Colonic mucosa (tissue), 4 donors: ENCODE data around the gene PLCB1. TPM values are rescaled to one million over a fixed set of nuclear protein-coding genes. Genes with fewer than 3 reads are reported as not detected.

Experiments
- DNase-seq: peaks from one replicate; pipeline ENCODE4 v3.0.0-alpha.2; 2020
- H3K27ac ChIP-seq: fragments of 200-600 bp; one replicate; pipeline ENCODE4 v1.8.0; 2021
- H3K27me3 ChIP-seq: fragments of 200-600 bp; one replicate; pipeline ENCODE4 v1.8.0; 2021
- H3K36me3 ChIP-seq: fragments of 200-600 bp; one replicate; pipeline ENCODE4 v1.8.0; 2021
- H3K4me1 ChIP-seq: fragments of 200-600 bp; one replicate; pipeline ENCODE4 v1.8.0; 2021; ENCODE audit warnings: mild to moderate bottlenecking
- H3K4me3 ChIP-seq: fragments of 200-600 bp; one replicate; pipeline ENCODE4 v1.8.0; 2021
- H3K9ac ChIP-seq, 2 donors: one replicate each; pipeline ENCODE4 v1.7.0; 2013; ENCODE audit warnings: control low read depth in 2 of 2, low read depth in 2 of 2, low read length in 2 of 2
- H3K9me3 ChIP-seq: fragments of 200-600 bp; one replicate; pipeline ENCODE4 v1.8.0; 2021
- intact Hi-C: fragments of 100-400 bp; cut with DNase I; formaldehyde crosslinking; loops from one replicate; pipeline ENCODE4 v1.14.1; 2022
- total RNA-seq, 2 donors: library from RNA; stranded (reverse); fragmentation: NEBNext Ultra II Directional in 1 of 2; extraction: Animal tissue kit (Norgen Biotek cat#: 25700) in 1 of 2; gene quantifications; one replicate each; pipeline ENCODE4 v1.2.1, GENCODE V29; 2021
- TF ChIP-seq, protein P1 (sequence below): fragments of 200-600 bp; IDR thresholded peaks from one replicate; pipeline ENCODE4 v1.8.0; 2022; ENCODE audit warnings: antibody characterized with exemption, mild to moderate bottlenecking
- donor health status: healthy.
- donor health status: DM: no; HTN: no; CAD: no.
- donor health status: DM: no; HTN: no; CAD: no.

Gene PLCB1
- total RNA-seq, 2 donors from 2014 or later = 8.3 to 9.6 TPM

DNA sequence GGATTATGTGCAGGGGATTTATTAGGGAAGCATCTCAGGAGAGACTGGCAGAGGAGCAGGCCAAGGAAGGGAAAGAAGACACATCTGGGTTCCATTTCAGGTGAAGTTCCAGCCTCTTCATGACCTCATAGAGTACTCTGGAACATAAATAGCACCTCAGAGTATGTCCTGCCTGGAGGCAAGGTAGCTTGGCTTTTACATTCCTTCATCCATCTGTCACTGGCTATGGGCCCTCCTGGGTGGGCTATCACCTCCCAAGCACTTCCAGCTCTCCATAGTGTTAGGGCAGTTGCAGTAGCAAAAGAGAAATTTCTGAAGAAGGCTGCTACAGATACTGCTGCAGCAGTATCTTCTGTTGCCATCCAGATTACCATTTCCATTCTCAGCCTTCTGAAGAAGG, 116.0 kb downstream of the PLCB1 start:
- Histone ChIP-seq H3K36me3 (no peaks in the 10 kb centered on the region), H3K4me1 (no peaks in the 10 kb centered on the region), H3K27ac (no peak overlapping the region), H3K4me3 (no peak overlapping the region), H3K9ac (no peak overlapping the region), H3K9me3 (no peaks in the 10 kb centered on the region), H3K27me3 (no peaks in the 10 kb centered on the region)
- TF ChIP-seq, protein P1, sequence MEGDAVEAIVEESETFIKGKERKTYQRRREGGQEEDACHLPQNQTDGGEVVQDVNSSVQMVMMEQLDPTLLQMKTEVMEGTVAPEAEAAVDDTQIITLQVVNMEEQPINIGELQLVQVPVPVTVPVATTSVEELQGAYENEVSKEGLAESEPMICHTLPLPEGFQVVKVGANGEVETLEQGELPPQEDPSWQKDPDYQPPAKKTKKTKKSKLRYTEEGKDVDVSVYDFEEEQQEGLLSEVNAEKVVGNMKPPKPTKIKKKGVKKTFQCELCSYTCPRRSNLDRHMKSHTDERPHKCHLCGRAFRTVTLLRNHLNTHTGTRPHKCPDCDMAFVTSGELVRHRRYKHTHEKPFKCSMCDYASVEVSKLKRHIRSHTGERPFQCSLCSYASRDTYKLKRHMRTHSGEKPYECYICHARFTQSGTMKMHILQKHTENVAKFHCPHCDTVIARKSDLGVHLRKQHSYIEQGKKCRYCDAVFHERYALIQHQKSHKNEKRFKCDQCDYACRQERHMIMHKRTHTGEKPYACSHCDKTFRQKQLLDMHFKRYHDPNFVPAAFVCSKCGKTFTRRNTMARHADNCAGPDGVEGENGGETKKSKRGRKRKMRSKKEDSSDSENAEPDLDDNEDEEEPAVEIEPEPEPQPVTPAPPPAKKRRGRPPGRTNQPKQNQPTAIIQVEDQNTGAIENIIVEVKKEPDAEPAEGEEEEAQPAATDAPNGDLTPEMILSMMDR = no peak
- intact Hi-C loops = no loop called here
- no peak for DNase-seq

DNA sequence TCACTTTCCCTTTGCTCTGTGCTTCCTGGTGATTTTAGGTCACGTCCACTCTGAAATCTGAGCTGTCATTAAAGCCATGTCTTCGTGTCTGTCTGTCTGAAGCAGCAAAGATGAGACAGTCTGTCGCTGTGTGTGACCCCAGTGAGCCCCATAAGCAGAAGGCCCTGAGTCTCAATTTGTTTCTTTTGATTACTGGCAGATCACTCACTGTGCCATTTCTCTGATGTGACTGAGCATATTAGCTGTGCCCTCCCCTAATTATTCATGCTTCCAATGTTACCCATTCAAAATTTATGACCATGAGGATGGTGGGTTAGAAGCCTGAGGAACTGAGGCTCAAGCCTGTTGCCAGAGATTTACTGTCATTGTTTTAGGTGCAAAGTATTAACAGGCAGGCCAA, 117.6 kb downstream of the PLCB1 start:
- H3K36me3 ChIP-seq = no peaks in the 10 kb centered on the region
- no peak overlapping the region for H3K9ac ChIP-seq
- H3K4me1 ChIP-seq = no peaks in the 10 kb centered on the region
- no peak overlapping the region for H3K27ac ChIP-seq
- TF ChIP-seq, protein P1 = no peak
- no peak overlapping the region for H3K4me3 ChIP-seq
- no peak for DNase-seq
- H3K9me3 ChIP-seq = no peaks in the 10 kb centered on the region
- intact Hi-C loops = no loop called here
- no peaks in the 10 kb centered on the region for H3K27me3 ChIP-seq

DNA sequence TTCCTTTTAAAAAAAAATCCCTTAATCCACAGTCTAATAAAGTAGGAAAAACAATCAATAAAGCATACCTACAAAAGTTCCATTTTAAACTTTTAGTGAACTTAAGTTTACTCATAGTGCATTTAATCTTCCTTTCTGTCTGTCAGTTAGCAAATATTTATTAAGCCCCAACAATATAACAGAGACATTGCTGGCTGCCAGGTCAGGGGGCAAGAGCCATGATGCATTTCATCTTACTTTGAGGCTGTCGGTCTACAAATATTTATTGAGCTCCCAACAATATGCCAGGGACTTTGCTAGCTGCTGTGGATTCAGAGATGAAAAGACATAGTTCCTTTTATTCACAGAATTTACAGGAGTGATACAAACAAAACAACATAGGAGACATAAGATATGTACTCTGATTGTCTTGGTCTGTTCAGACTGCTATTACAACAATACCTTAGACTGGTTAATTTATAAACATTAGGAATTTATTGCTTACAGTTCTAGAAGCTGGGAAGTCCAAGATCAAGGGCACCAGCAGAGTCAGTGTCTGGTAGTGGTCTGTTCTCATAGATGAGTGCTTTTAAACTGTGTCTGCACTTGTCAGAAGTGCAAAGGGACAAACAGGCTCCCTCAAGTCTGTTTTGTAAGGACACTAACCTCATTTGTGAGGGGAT, 118.6 kb downstream of the PLCB1 start:
- no peak for DNase-seq
- Histone ChIP-seq H3K36me3 (no peaks in the 10 kb centered on the region), H3K9me3 (no peaks in the 10 kb centered on the region), H3K27me3 (no peaks in the 10 kb centered on the region), H3K27ac (no peak overlapping the region), H3K4me1 (no peaks in the 10 kb centered on the region), H3K9ac (no peak overlapping the region), H3K4me3 (no peak overlapping the region)
- intact Hi-C loops = no loop called here
- TF ChIP-seq, protein P1 = no peak

DNA sequence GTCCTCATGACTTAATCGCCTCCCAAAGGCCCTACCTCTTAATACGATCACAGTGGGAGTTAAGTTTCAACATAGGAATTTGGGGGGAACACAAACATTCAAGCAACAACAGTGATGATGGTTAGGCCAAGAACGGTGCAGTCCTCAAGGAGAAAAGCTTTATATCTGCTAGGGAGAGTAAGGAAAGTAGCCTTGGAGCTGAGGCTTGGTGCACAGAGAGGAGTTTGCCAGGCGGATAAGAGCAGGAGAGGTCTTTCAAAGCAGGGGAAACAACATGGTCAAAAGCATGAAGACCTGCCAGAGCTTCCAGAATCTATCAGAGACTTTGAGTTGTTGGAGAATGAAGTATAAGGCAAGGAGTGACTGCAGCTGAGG, 119.1 kb downstream of the PLCB1 start:
- no peaks in the 10 kb centered on the region for H3K27me3 ChIP-seq
- no peaks in the 10 kb centered on the region for H3K4me1 ChIP-seq
- no peaks in the 10 kb centered on the region for H3K36me3 ChIP-seq
- H3K4me3 ChIP-seq = no peak overlapping the region
- no peaks in the 10 kb centered on the region for H3K9me3 ChIP-seq
- TF ChIP-seq, protein P1 = no peak
- H3K27ac ChIP-seq = no peak overlapping the region
- intact Hi-C loops = no loop called here
- no peak for DNase-seq
- H3K9ac ChIP-seq = no peak overlapping the region

DNA sequence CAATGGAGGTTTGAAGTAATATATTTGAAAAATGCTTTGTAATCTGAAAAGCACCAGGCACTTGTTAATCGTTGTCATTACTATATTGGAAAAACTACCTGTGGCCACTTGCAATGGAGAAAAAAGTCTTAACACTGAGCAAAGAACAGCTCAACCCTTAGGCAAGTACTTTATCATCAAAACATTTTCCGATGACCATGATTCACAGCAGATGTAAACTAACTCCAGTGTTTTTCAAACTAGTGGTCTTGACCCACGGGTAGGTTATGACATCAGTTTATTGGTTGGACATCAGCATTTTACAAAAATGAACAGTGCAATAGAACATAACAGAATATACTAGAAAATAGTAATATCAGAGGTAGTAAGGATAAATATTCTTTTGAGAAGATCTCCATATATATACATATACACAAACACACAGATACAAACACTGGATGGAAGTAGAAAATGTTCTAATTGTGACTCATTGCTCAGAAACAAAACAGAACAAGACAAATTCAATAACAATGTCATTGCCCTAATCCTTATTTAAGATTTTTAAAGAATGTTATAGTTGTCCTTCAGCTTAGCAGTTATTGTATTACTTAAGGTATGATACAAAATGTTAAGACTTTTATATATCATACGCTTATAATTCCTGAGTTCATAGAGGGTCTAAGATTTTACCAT, 123.0 kb downstream of the PLCB1 start:
- Histone ChIP-seq H3K9ac (no peak overlapping the region), H3K36me3 (no peaks in the 10 kb centered on the region), H3K27me3 (no peaks in the 10 kb centered on the region), H3K4me1 (no peaks in the 10 kb centered on the region), H3K4me3 (no peak overlapping the region), H3K9me3 (no peaks in the 10 kb centered on the region), H3K27ac (no peak overlapping the region)
- intact Hi-C loops = no loop called here
- TF ChIP-seq, protein P1 = no peak
- no peak for DNase-seq
